Activated CD8-positive, alpha-beta memory T cell treated with anti-CD3 and anti-CD28 coated beads, Interleukin-2, amount 10 ng/mL, durations not matched to agents 7 days and 5 days (primary cell): ENCODE measurements around the gene AGFG1. TPM values are rescaled to one million over a fixed set of nuclear protein-coding genes. Genes with fewer than 3 reads are reported as not detected.

Source experiments
- ATAC-seq: fragments of 150-1000 bp; cut with Tn5 transposase; one replicate; pipeline ENCODE4 v1.10.0; 2021; ENCODE audit warnings: moderate library complexity
- CTCF ChIA-PET: fragments of 350-600 bp; sonication (Branson Sonifier 250); formaldehyde crosslinking; loops from one replicate; lab custom pipeline; 2021; ENCODE audit warnings: antibody characterized with exemption; lab: Charles Lee
- DNase-seq: peaks from one replicate; pipeline ENCODE4 v3.0.0-alpha.2; 2020
- H3K27ac Mint-ChIP-seq: one replicate; pipeline ENCODE4 v1.8.0; 2021; ENCODE audit warnings: mild to moderate bottlenecking, mixed read lengths
- H3K27me3 Mint-ChIP-seq: one replicate; pipeline ENCODE4 v1.8.0; 2021; ENCODE audit warnings: mixed read lengths
- H3K36me3 Mint-ChIP-seq: one replicate; pipeline ENCODE4 v1.8.0; 2021; ENCODE audit warnings: mild to moderate bottlenecking, mixed read lengths
- H3K4me1 Mint-ChIP-seq: one replicate; pipeline ENCODE4 v1.8.0; 2021; ENCODE audit warnings: mixed read lengths
- H3K4me3 Mint-ChIP-seq: one replicate; pipeline ENCODE4 v1.8.0; 2021; ENCODE audit warnings: mild to moderate bottlenecking, moderate library complexity, mixed read lengths
- H3K9me3 Mint-ChIP-seq: one replicate; pipeline ENCODE4 v1.8.0; 2022; ENCODE audit warnings: low read depth, mixed read lengths
- total RNA-seq, 2 experiments: library from RNA; stranded (reverse); gene quantifications; one replicate each; pipeline ENCODE4 v1.2.3, GENCODE V29; 2021

AGFG1 gene
- total RNA-seq, 2 experiments from 2014 or later = 56.4 to 94.9 TPM

DNA sequence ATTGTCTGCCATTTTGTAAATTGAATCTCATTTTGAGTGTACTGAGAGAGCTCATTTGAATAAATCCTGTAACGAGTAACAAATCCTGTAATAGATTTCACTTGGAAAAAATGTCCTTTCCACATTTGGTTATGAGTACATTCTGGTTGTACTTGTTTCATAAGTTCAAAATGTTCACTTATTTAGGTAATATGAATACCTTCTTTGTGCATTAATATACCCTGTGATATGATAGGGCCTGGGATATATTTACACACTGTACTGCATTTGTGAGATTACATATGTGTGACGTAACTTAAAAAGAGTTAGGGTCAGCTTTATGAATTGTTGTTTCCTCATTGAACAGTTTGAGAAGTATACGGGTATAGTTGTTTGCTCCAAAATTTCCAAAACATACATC is 16.1 kb downstream of the AGFG1 start:
- CTCF ChIA-PET = interaction anchor here (1.5 kb wide), 1 partner anchor 9 kb away, joined by 3 read pairs; no protein-coding TSS in a partner anchor
- peaks cover 25% of the 10 kb centered on the region for H3K4me1 Mint-ChIP-seq

GRCh38 chr2:227491386-227491785 is 19.4 kb downstream of the AGFG1 start:
- ATAC-seq (no peak), DNase-seq (no peak)
- H3K27me3 Mint-ChIP-seq = no peaks in the 10 kb centered on the region
- H3K36me3 Mint-ChIP-seq = peaks cover 25% of the 10 kb centered on the region
- no peak overlapping the region for H3K4me3 Mint-ChIP-seq
- no peaks in the 10 kb centered on the region for H3K9me3 Mint-ChIP-seq
- CTCF ChIA-PET = interaction anchor here (0.6 kb wide), 1 partner anchor 9 kb away, joined by 4 read pairs; no protein-coding TSS in a partner anchor
- H3K27ac Mint-ChIP-seq = no peak overlapping the region
- H3K4me1 Mint-ChIP-seq = peaks cover 14% of the 10 kb centered on the region

More for the DNA sequence above, 16.1 kb downstream of the AGFG1 start:
- Mint-ChIP-seq H3K36me3 (peaks cover 27% of the 10 kb centered on the region), H3K9me3 (peaks cover 6% of the 10 kb centered on the region), H3K4me3 (no peak overlapping the region), H3K27me3 (no peaks in the 10 kb centered on the region), H3K27ac (no peak overlapping the region)
- ATAC-seq (no peak), DNase-seq (no peak)

- CTCF ChIA-PET = no interaction called here
- H3K4me1 Mint-ChIP-seq = peaks cover 3% of the 10 kb centered on the region
- DNase-seq = no peak
- no peak for ATAC-seq
- no peaks in the 10 kb centered on the region for H3K9me3 Mint-ChIP-seq
- peaks cover 18% of the 10 kb centered on the region for H3K36me3 Mint-ChIP-seq
- no peak overlapping the region for H3K27ac Mint-ChIP-seq
- H3K27me3 Mint-ChIP-seq = no peaks in the 10 kb centered on the region
- H3K4me3 Mint-ChIP-seq = no peak overlapping the region
These were observed 21.6 kb downstream of the AGFG1 start for GRCh38 chr2:227493524-227493923.

- H3K9me3 Mint-ChIP-seq = no peaks in the 10 kb centered on the region
- CTCF ChIA-PET = interaction anchor here (1.0 kb wide), 1 partner anchor 9 kb away, joined by 3 read pairs; no protein-coding TSS in a partner anchor
- H3K27ac Mint-ChIP-seq = no peak overlapping the region
- DNase-seq = no peak
- H3K27me3 Mint-ChIP-seq = no peaks in the 10 kb centered on the region
- H3K36me3 Mint-ChIP-seq = peaks cover 17% of the 10 kb centered on the region
- H3K4me1 Mint-ChIP-seq = peaks cover 2% of the 10 kb centered on the region
- no peak for ATAC-seq
- H3K4me3 Mint-ChIP-seq = no peak overlapping the region
These were observed 25.2 kb downstream of the AGFG1 start for GRCh38 chr2:227497158-227497557.

- Mint-ChIP-seq H3K9me3 (no peaks in the 10 kb centered on the region), H3K27me3 (no peaks in the 10 kb centered on the region), H3K4me1 (peaks cover 7% of the 10 kb centered on the region), H3K27ac (no peak overlapping the region), H3K4me3 (no peak overlapping the region), H3K36me3 (peaks cover 13% of the 10 kb centered on the region)
- DNase-seq = no peak
- no peak for ATAC-seq
- CTCF ChIA-PET = no interaction called here
These were observed 27.8 kb downstream of the AGFG1 start for GRCh38 chr2:227499627-227500300.

- DNase-seq (no peak), ATAC-seq (no peak)
- no peaks in the 10 kb centered on the region for H3K9me3 Mint-ChIP-seq
- no peaks in the 10 kb centered on the region for H3K27me3 Mint-ChIP-seq
- CTCF ChIA-PET = no interaction called here
- peaks cover 10% of the 10 kb centered on the region for H3K4me1 Mint-ChIP-seq
- no peak overlapping the region for H3K27ac Mint-ChIP-seq
- no peak overlapping the region for H3K4me3 Mint-ChIP-seq
- peaks cover 12% of the 10 kb centered on the region for H3K36me3 Mint-ChIP-seq
These were observed 28.3 kb downstream of the AGFG1 start for GRCh38 chr2:227500301-227500630.

GRCh38 chr2:227503433-227504406 is 31.8 kb downstream of the AGFG1 start:
- Mint-ChIP-seq H3K27ac (no peak overlapping the region), H3K36me3 (peaks cover 12% of the 10 kb centered on the region), H3K4me3 (no peak overlapping the region), H3K9me3 (no peaks in the 10 kb centered on the region), H3K27me3 (no peaks in the 10 kb centered on the region), H3K4me1 (peaks cover 24% of the 10 kb centered on the region)
- ATAC-seq (no peak), DNase-seq (no peak)
- CTCF ChIA-PET = interaction anchor here (0.7 to 1.2 kb wide), 2 partner anchors 33 to 185 kb away, joined by 3 read pairs; no protein-coding TSS in a partner anchor

DNA sequence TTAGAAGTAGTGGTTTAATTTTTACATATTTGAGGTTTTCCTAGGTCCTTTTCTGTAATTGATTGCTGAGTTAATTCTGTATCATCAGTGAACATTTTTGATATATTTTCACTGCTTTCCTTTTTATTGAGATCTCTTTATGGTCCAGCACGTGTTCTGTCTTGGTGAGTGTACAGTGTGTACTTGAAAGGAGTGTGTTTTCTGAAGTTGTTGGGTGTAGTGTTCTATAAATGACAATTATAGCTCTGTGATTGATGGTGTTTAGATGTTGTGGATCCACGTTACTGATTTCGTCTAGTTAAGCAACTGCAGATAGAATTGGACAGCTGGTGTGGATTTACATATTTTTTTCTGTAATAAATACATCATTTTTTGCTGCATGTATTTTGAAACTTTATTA is 32.7 kb downstream of the AGFG1 start:
- DNase-seq (no peak), ATAC-seq (no peak)
- Mint-ChIP-seq H3K9me3 (no peaks in the 10 kb centered on the region), H3K36me3 (peaks cover 12% of the 10 kb centered on the region), H3K27ac (no peak overlapping the region), H3K27me3 (no peaks in the 10 kb centered on the region), H3K4me1 (peaks cover 27% of the 10 kb centered on the region), H3K4me3 (no peak overlapping the region)
- CTCF ChIA-PET = interaction anchor here (0.7 kb wide), 1 partner anchor 186 kb away, joined by 3 read pairs; no protein-coding TSS in a partner anchor

DNA sequence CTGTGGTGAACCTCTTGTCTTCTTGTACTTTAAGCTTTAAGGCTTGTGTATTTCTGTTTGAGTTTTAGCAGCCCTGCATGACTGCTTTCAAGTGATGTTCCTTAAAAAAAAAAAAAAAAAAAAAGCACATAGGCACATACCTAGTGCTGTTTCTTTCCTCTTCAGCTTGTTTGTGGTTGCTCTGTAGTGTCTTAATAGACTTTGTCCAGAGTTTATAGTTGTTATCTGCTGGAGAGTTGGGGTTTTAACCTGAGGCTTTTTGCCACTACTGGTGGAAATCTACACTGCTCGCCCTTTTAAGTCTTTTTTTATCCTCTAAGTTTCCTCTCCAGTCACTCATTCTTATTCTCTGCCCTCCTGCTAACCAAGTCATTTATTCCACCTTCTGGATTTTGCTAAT is 34.5 kb downstream of the AGFG1 start:
- no peak overlapping the region for H3K4me3 Mint-ChIP-seq
- H3K27me3 Mint-ChIP-seq = no peaks in the 10 kb centered on the region
- ATAC-seq = no peak
- no peak overlapping the region for H3K27ac Mint-ChIP-seq
- CTCF ChIA-PET = interaction anchor here (1.4 kb wide), 1 partner anchor 26 kb away, joined by 3 read pairs; no protein-coding TSS in a partner anchor
- no peaks in the 10 kb centered on the region for H3K9me3 Mint-ChIP-seq
- peaks cover 10% of the 10 kb centered on the region for H3K36me3 Mint-ChIP-seq
- DNase-seq = no peak
- H3K4me1 Mint-ChIP-seq = peaks cover 33% of the 10 kb centered on the region

DNA sequence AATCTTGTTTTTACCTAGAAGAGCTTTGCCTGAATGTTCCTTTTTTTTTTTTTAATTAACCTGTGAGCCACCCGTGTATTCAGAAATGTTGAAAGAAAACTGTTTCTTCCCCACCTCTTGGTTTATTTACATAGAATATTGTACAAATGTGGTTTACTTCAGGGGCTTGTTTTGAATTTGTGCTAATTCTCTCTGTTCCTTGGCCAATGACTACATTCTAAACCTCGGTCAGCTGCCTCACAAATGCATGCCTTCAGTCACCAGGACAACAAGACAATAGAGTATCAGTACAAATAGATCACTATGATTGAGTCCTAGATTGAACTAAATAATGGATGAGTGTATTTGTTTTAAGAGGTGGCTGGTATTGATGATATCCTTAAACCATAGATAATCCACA is 36.0 kb downstream of the AGFG1 start:
- no peak overlapping the region for H3K27ac Mint-ChIP-seq
- DNase-seq = no peak
- no peak overlapping the region for H3K4me3 Mint-ChIP-seq
- ATAC-seq = no peak
- no peaks in the 10 kb centered on the region for H3K9me3 Mint-ChIP-seq
- H3K36me3 Mint-ChIP-seq = peaks cover 6% of the 10 kb centered on the region
- no peaks in the 10 kb centered on the region for H3K27me3 Mint-ChIP-seq
- peaks cover 33% of the 10 kb centered on the region for H3K4me1 Mint-ChIP-seq
- CTCF ChIA-PET = interaction anchor here (1.1 to 1.2 kb wide), 2 partner anchors 36 to 102 kb away, joined by 3 read pairs; partner anchors contain the start of gene AGFG1

DNA sequence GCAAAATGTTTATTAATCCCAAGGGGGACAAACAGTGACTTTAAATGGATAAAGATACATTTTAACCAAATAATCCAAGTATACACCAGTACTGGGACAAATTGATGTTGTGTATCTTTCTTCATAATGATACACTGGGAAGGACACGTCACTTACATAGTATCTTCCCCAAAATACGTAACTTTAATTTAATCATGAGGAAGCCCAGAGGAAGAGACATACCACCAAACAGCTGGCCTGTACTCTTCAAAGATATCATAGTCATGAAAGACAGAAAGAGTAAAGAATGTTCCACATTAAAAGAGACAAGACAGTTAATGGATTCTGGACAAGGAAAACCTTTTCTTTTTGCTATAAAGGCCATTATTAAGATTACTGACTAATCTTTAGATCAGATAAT is 37.1 kb downstream of the AGFG1 start:
- no peak overlapping the region for H3K27ac Mint-ChIP-seq
- DNase-seq (no peak), ATAC-seq (no peak)
- no peaks in the 10 kb centered on the region for H3K27me3 Mint-ChIP-seq
- CTCF ChIA-PET = interaction anchor here (1.2 kb wide), 1 partner anchor 103 kb away, joined by 3 read pairs; no protein-coding TSS in a partner anchor
- peaks cover 29% of the 10 kb centered on the region for H3K4me1 Mint-ChIP-seq
- H3K9me3 Mint-ChIP-seq = no peaks in the 10 kb centered on the region
- H3K36me3 Mint-ChIP-seq = peaks cover 4% of the 10 kb centered on the region
- no peak overlapping the region for H3K4me3 Mint-ChIP-seq

DNA sequence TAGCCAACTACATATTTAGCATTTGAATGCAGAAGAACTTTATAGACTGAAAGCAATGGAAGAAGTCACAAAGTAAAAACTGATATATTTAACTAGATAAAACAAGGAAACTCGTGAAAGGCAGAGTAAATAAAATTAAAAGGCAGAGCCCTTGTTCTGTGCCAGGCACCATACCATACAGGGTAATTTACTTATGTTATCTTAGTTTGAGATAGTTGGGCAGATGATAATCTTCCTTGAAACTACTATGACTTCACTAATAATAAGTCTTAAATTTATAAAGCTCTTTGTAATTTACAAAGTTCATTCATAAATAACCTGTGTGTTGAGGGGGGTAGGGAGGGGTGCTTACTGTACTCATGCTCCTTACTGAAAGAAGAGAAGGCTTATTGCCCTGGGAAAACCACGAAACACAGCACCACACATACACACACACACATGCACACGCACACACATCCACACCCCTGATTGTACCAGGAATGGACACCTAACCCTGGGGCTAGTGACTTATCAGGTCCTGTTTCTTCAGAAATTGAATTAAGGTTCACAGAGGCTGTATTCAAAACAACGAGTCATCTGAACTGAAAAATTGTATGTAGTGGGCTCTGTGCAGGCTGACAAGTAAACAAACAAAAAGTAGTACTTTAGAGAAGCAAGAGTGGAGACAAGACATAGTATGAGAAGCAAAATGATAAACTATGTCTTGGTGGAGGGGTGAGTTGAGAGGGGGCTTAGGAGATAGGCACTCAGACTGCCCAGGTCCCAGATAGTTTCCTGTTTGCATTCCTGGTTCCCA is 38.1 kb downstream of the AGFG1 start:
- no peak for ATAC-seq
- CTCF ChIA-PET = no interaction called here

DNA sequence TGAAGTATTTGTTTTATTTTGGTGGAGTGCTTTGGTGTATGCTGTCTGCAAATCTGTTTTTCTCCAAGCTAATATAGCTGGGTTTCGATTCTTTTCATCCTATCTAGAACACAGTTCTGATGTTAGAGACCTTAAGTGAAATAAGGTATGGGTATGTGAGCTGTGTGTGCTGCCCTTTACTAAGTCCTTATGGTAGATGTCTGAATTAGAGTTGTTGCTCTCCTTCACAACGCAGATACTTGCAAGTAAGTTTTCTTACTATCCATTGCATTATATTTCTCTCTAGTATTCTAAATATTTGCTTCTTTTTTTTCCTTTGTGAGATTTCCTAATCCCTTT is 38.6 kb downstream of the AGFG1 start:
- Mint-ChIP-seq H3K9me3 (no peaks in the 10 kb centered on the region), H3K27ac (no peak overlapping the region), H3K27me3 (no peaks in the 10 kb centered on the region), H3K4me3 (no peak overlapping the region), H3K36me3 (peaks cover 7% of the 10 kb centered on the region), H3K4me1 (peaks cover 22% of the 10 kb centered on the region)
- no peak for DNase-seq
- CTCF ChIA-PET = no interaction called here
- no peak for ATAC-seq

More for the DNA sequence above, 38.1 kb downstream of the AGFG1 start:
- H3K9me3 Mint-ChIP-seq = no peaks in the 10 kb centered on the region
- H3K36me3 Mint-ChIP-seq = peaks cover 5% of the 10 kb centered on the region
- no peak for DNase-seq
- no peaks in the 10 kb centered on the region for H3K27me3 Mint-ChIP-seq
- no peak overlapping the region for H3K4me3 Mint-ChIP-seq
- H3K4me1 Mint-ChIP-seq = peaks cover 27% of the 10 kb centered on the region
- no peak overlapping the region for H3K27ac Mint-ChIP-seq
